K562 (cell line): ENCODE measurements around the gene AQP2. TPM values are rescaled to one million over a fixed set of nuclear protein-coding genes. Genes with fewer than 3 reads are reported as not detected.

ENCODE experiments used
- BCL6 ChIP-seq: fragments of 250-450 bp; sonication (Bioruptor Pico); IDR thresholded peaks from 2 replicates; pipeline ENCODE4 v1.4.0; 2020
- CTBP1 ChIP-seq: fragments of 450-650 bp; IDR thresholded peaks from 2 replicates; pipeline ENCODE4 v1.6.1; 2016; ENCODE audit warnings: borderline replicate concordance
- ETS2 ChIP-seq: IDR thresholded peaks from 2 replicates; pipeline ENCODE4 v1.6.1; 2016; ENCODE audit warnings: borderline replicate concordance, missing genetic modification characterization, mild to moderate bottlenecking, moderate library complexity, missing compliant biosample characterization; ENCODE audit not compliant: poor library complexity, severe bottlenecking
- FOXA1 ChIP-seq: fragments of 450-650 bp; IDR thresholded peaks from 2 replicates; pipeline ENCODE4 v1.6.1; 2016; ENCODE audit warnings: mild to moderate bottlenecking, borderline replicate concordance
- MECOM ChIP-seq: fragments of 250-450 bp; sonication (Bioruptor Pico); IDR thresholded peaks from 2 replicates; pipeline ENCODE4 v1.8.0; 2022; ENCODE audit warnings: inconsistent platforms
- MYC ChIP-seq, 2 experiments: fragments of 250-450 bp in 1 of 2; sonication (Bioruptor Pico) in 1 of 2; IDR thresholded peaks; 2 replicates each; pipeline versions ENCODE4 v1.5.1 to v1.6.1; 2012 to 2021; ENCODE audit warnings: low read depth in 2 of 2, borderline replicate concordance in 1 of 2, improper control_type of control experiment in 1 of 2, low read length in 1 of 2, mild to moderate bottlenecking in 1 of 2, moderate library complexity in 1 of 2
- RAD21 ChIP-seq, 2 experiments: fragments of 250-450 bp in 1 of 2; fragments of 450-650 bp in 1 of 2; sonication (Bioruptor Pico) in 1 of 2; formaldehyde crosslinking in 1 of 2; IDR thresholded peaks in 1 of 2; conservative IDR thresholded peaks in 1 of 2; 2 replicates each; pipeline versions ENCODE4 v1.4.0 to v1.8.0; 2020 to 2022; ENCODE audit warnings: mild to moderate bottlenecking in 2 of 2, moderate library complexity in 1 of 2
- SMAD2 ChIP-seq: fragments of 150-350 bp; IDR thresholded peaks from 2 replicates; pipeline ENCODE4 v1.6.1; 2014; ENCODE audit warnings: low read depth, mild to moderate bottlenecking, low read length
- SMARCB1 ChIP-seq: IDR thresholded peaks from 2 replicates; pipeline ENCODE4 v1.6.1; 2011; ENCODE audit warnings: improper control_type of control experiment, low read depth; ENCODE audit not compliant: insufficient read length
- XRCC3 ChIP-seq: fragments of 450-650 bp; IDR thresholded peaks from 2 replicates; pipeline ENCODE4 v1.6.1; 2017; ENCODE audit warnings: mild to moderate bottlenecking, moderate library complexity
- ZKSCAN8 ChIP-seq: fragments of 200-800 bp; sonication (Bioruptor generic); IDR thresholded peaks from 2 replicates; pipeline ENCODE4 v1.6.1; 2016; ENCODE audit warnings: missing genetic modification characterization, missing compliant biosample characterization
- ZNF121 ChIP-seq: sonication (generic); formaldehyde crosslinking; conservative IDR thresholded peaks from 2 replicates; pipeline ENCODE4 v1.8.0; 2022; ENCODE audit warnings: missing genetic modification reagents
- ZNF586 ChIP-seq: fragments of 450-650 bp; formaldehyde crosslinking; conservative IDR thresholded peaks from 2 replicates; pipeline ENCODE4 v1.4.0; 2020; ENCODE audit warnings: mild to moderate bottlenecking, moderate library complexity
- ZNF695 ChIP-seq: fragments of 450-650 bp; formaldehyde crosslinking; IDR thresholded peaks from 2 replicates; pipeline ENCODE4 v1.4.0; 2020; ENCODE audit warnings: mild to moderate bottlenecking, moderate library complexity
- ZNF699 ChIP-seq: fragments of 250-450 bp; sonication (Bioruptor Pico); IDR thresholded peaks from 2 replicates; pipeline ENCODE4 v1.8.0; 2021; ENCODE audit warnings: mild to moderate bottlenecking, moderate library complexity; ENCODE audit not compliant: insufficient replicate concordance
- ZZZ3 ChIP-seq: fragments of 450-650 bp; IDR thresholded peaks from 2 replicates; pipeline ENCODE4 v1.6.1; 2016; ENCODE audit warnings: antibody characterized with exemption, mild to moderate bottlenecking, moderate library complexity
- polyA plus RNA-seq, 8 experiments: library from polyadenylated mRNA; depleted of rRNA in 4 of 8; stranded (reverse) in 5 of 8; unstranded in 3 of 8; fragments of >200 nt; fragmentation: Nextera tagmentation in 2 of 8; fragmentation: Illumina TruSeq in 1 of 8; extraction: Ambion mirVana in 2 of 8; extraction: Trizol in 1 of 8; gene quantifications; 2 replicates each; pipeline versions ENCODE4 v1.2.1 to v1.2.3, GENCODE V29; 2011 to 2014; ENCODE audit warnings: inconsistent platforms in 1 of 8, missing spikeins in 1 of 8
- total RNA-seq, 7 experiments: library from RNA; depleted of rRNA in 6 of 7; stranded (reverse); fragments of >200 nt in 6 of 7; fragmentation: Illumina TruSeq in 2 of 7; extraction: Trizol in 2 of 7; gene quantifications; 2 replicates each; pipeline versions ENCODE4 v1.2.1 to v1.2.3, GENCODE V29; 2011 to 2021; ENCODE audit warnings: low replicate concordance in 1 of 7
- TF ChIP-seq, protein P1 (sequence below): fragments of 450-650 bp; formaldehyde crosslinking; IDR thresholded peaks from 2 replicates; pipeline ENCODE4 v1.4.0; 2020; ENCODE audit warnings: mild to moderate bottlenecking, moderate library complexity
- TF ChIP-seq, protein P2 (sequence below): fragments of 250-450 bp; sonication (Bioruptor Pico); IDR thresholded peaks from 2 replicates; pipeline ENCODE4 v1.9.0; 2021; ENCODE audit warnings: mild to moderate bottlenecking, inconsistent platforms
- TF ChIP-seq, protein P3 (sequence below): fragments of 450-650 bp; IDR thresholded peaks from 2 replicates; pipeline ENCODE4 v1.6.1; 2016
- TF ChIP-seq, protein P4 (sequence below): fragments of 450-650 bp; IDR thresholded peaks from 2 replicates; pipeline ENCODE4 v1.6.1; 2017; ENCODE audit warnings: antibody characterized with exemption, mild to moderate bottlenecking

The AQP2 gene
- total and polyA plus RNA-seq, 9 of the 15 experiments (the other 6 are each of a cell fraction or from before 2014, with no cell fraction given) = not detected

DNA sequence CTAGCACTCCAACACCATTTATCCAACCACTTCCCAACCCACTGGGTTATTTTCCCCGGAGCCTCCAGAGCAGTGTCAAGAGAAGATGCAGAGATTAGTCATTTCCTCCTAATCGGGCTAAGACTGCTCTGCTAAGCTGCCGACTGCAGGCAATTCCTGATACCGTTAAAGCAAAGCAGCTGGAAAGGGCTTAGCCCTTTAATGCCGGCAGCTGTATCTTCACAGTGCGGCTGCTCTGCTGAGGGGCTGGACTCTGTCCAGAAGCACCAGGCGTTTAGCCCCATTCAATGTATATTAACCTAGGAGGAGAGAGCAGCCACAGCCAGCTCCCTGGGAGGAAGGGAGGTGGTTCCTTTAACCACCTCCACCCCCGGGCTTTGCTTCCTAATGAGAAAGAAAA, 33.4 kb downstream of the AQP2 start (continued):
- TF ChIP-seq, protein P1, sequence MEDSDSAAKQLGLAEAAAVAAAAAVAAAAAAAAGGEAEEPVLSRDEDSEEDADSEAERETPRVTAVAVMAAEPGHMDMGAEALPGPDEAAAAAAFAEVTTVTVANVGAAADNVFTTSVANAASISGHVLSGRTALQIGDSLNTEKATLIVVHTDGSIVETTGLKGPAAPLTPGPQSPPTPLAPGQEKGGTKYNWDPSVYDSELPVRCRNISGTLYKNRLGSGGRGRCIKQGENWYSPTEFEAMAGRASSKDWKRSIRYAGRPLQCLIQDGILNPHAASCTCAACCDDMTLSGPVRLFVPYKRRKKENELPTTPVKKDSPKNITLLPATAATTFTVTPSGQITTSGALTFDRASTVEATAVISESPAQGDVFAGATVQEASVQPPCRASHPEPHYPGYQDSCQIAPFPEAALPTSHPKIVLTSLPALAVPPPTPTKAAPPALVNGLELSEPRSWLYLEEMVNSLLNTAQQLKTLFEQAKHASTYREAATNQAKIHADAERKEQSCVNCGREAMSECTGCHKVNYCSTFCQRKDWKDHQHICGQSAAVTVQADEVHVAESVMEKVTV (CRISPR knock-in tag) = no peak
- TF ChIP-seq ZKSCAN8 (no peak), XRCC3 (no peak), RAD21 (CRISPR knock-in tag; conservative IDR thresholded peaks at IDR 0.05 in 1 of 2, IDR thresholded peaks at IDR 0.05 in 1 of 2) (0 out of 4 replicates have a peak, but pooled peaks of 1 of the 2 experiments have one; percentile 20), ZNF121 (CRISPR knock-in tag) (no peak), FOXA1 (no peak), MECOM (CRISPR knock-in tag) (no peak), ZNF699 (CRISPR knock-in tag) (no peak), CTBP1 (peak; percentile 38; the same call in 1 of the 2 replicates), SMAD2 (no peak), MYC (IDR thresholded peaks at IDR 0.05; ENCODE audit: low read depth, low read length) (no peak), MYC (CRISPR knock-in tag; IDR thresholded peaks at IDR 0.05; ENCODE audit: borderline replicate concordance, low read depth) (no peak), SMARCB1 (no peak), ZNF586 (CRISPR knock-in tag) (no peak), ZZZ3 (no peak), ZNF695 (CRISPR knock-in tag) (no peak), BCL6 (CRISPR knock-in tag) (no peak), ETS2 (tag) (no peak)
- TF ChIP-seq, protein P2, sequence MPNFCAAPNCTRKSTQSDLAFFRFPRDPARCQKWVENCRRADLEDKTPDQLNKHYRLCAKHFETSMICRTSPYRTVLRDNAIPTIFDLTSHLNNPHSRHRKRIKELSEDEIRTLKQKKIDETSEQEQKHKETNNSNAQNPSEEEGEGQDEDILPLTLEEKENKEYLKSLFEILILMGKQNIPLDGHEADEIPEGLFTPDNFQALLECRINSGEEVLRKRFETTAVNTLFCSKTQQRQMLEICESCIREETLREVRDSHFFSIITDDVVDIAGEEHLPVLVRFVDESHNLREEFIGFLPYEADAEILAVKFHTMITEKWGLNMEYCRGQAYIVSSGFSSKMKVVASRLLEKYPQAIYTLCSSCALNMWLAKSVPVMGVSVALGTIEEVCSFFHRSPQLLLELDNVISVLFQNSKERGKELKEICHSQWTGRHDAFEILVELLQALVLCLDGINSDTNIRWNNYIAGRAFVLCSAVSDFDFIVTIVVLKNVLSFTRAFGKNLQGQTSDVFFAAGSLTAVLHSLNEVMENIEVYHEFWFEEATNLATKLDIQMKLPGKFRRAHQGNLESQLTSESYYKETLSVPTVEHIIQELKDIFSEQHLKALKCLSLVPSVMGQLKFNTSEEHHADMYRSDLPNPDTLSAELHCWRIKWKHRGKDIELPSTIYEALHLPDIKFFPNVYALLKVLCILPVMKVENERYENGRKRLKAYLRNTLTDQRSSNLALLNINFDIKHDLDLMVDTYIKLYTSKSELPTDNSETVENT (CRISPR knock-in tag) = no peak
- TF ChIP-seq, protein P3, sequence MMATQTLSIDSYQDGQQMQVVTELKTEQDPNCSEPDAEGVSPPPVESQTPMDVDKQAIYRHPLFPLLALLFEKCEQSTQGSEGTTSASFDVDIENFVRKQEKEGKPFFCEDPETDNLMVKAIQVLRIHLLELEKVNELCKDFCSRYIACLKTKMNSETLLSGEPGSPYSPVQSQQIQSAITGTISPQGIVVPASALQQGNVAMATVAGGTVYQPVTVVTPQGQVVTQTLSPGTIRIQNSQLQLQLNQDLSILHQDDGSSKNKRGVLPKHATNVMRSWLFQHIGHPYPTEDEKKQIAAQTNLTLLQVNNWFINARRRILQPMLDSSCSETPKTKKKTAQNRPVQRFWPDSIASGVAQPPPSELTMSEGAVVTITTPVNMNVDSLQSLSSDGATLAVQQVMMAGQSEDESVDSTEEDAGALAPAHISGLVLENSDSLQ = no peak
- TF ChIP-seq, protein P4, sequence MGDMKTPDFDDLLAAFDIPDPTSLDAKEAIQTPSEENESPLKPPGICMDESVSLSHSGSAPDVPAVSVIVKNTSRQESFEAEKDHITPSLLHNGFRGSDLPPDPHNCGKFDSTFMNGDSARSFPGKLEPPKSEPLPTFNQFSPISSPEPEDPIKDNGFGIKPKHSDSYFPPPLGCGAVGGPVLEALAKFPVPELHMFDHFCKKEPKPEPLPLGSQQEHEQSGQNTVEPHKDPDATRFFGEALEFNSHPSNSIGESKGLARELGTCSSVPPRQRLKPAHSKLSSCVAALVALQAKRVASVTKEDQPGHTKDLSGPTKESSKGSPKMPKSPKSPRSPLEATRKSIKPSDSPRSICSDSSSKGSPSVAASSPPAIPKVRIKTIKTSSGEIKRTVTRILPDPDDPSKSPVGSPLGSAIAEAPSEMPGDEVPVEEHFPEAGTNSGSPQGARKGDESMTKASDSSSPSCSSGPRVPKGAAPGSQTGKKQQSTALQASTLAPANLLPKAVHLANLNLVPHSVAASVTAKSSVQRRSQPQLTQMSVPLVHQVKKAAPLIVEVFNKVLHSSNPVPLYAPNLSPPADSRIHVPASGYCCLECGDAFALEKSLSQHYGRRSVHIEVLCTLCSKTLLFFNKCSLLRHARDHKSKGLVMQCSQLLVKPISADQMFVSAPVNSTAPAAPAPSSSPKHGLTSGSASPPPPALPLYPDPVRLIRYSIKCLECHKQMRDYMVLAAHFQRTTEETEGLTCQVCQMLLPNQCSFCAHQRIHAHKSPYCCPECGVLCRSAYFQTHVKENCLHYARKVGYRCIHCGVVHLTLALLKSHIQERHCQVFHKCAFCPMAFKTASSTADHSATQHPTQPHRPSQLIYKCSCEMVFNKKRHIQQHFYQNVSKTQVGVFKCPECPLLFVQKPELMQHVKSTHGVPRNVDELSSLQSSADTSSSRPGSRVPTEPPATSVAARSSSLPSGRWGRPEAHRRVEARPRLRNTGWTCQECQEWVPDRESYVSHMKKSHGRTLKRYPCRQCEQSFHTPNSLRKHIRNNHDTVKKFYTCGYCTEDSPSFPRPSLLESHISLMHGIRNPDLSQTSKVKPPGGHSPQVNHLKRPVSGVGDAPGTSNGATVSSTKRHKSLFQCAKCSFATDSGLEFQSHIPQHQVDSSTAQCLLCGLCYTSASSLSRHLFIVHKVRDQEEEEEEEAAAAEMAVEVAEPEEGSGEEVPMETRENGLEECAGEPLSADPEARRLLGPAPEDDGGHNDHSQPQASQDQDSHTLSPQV = no peak
